ENCODE results near the gene ARHGEF18. TPM values are rescaled to one million over a fixed set of nuclear protein-coding genes. Genes with fewer than 3 reads are reported as not detected.

Gene ARHGEF18
- total and polyA plus RNA-seq, 2 donors (not counting 3 experiments of a cell fraction or from before 2014, with no cell fraction given), result 12.1 to 30.7 TPM

GRCh38 chr19:7336321-7336973 lies 12.3 kb upstream of the ARHGEF18 start:
- no peaks in the 10 kb centered on the region for H3K79me2 ChIP-seq (ENCODE audit: control insufficient read depth, insufficient read depth, low read length)
- H3K27ac ChIP-seq (ENCODE audit: insufficient read depth, low read depth, low read length), result no peak overlapping the region
- H3K4me1 ChIP-seq (ENCODE audit: control insufficient read depth, extremely low read depth, insufficient read depth, low read length), result no peaks in the 10 kb centered on the region
- no peak for DNase-seq (ENCODE audit: low read depth, low spot score)
- H3K9ac ChIP-seq (replicated peaks; ENCODE audit: extremely low read depth, insufficient read depth, low read length), result no peak overlapping the region
- dilution Hi-C loops (cut with MboI; ENCODE audit: extremely low pct_ligation_motif_present, low sequenced_read_pairs) (no loop called here), intact Hi-C loops (cut with micrococcal nuclease) (no loop called here)
- no peaks in the 10 kb centered on the region for H3K9me3 ChIP-seq (replicated peaks; ENCODE audit: control insufficient read depth, insufficient read depth, low read length)
- POLR2A ChIA-PET, result no interaction called here
- no peak overlapping the region for H3K4me3 ChIP-seq (replicated peaks in 1 of 3; ENCODE audit: insufficient read depth in 1 of 3, low read depth in 1 of 3, low read length in 3 of 3)
- no peak overlapping the region for H2AFZ ChIP-seq (ENCODE audit: low read depth, low read length)
- no peaks in the 10 kb centered on the region for H3K9me1 ChIP-seq (replicated peaks; ENCODE audit: control insufficient read depth, extremely low read depth, insufficient read depth, low read length)
- FAIRE-seq, result no peak
- H3K4me2 ChIP-seq (ENCODE audit: insufficient read depth, low read length), result no peak overlapping the region
- H4K20me1 ChIP-seq (replicated peaks; ENCODE audit: control insufficient read depth, extremely low read depth, insufficient read depth, low read length), result no peaks in the 10 kb centered on the region
- H3K36me3 ChIP-seq (ENCODE audit: control insufficient read depth in 2 of 2, extremely low read depth in 1 of 2, insufficient read depth in 2 of 2, low read length in 2 of 2), result no peaks in the 10 kb centered on the region
- CTCF ChIA-PET, result interaction anchor here (0.6 to 2.8 kb wide), 5 partner anchors 9 to 868 kb away, joined by 3 to 9 read pairs (median 4); no protein-coding TSS in a partner anchor
- H3K27me3 ChIP-seq (ENCODE audit: control insufficient read depth in 2 of 2, insufficient read depth in 2 of 2, low read length in 2 of 2), result no peaks in the 10 kb centered on the region
- TF ChIP-seq EZH2 (IDR thresholded peaks at IDR 0.05; ENCODE audit: borderline replicate concordance, low read depth, low read length, severe bottlenecking), result no peak
- TF ChIP-seq GATA2 (IDR thresholded peaks at IDR 0.05; ENCODE audit: insufficient read depth, insufficient read length, low read depth, low read length), result no peak
- TF ChIP-seq FOS (IDR thresholded peaks at IDR 0.05; ENCODE audit: borderline replicate concordance, insufficient read depth, low read length), result no peak
- TF ChIP-seq MYC (IDR thresholded peaks at IDR 0.05; ENCODE audit: low read depth, low read length), result no peak
- TF ChIP-seq JUN (IDR thresholded peaks at IDR 0.05; ENCODE audit: borderline replicate concordance, insufficient read depth, insufficient read length, low read depth), result no peak
- TF ChIP-seq POLR2AphosphoS5 (IDR thresholded peaks at IDR 0.05; ENCODE audit: insufficient read depth, low read depth, low read length), result no peak
- TF ChIP-seq POLR2A (IDR thresholded peaks at IDR 0.05; ENCODE audit: low read depth, low read length), result no peak
- TF ChIP-seq MAX (IDR thresholded peaks at IDR 0.05; ENCODE audit: insufficient read depth, insufficient read length), result no peak
- no peak for TF ChIP-seq CTCF (IDR thresholded peaks at IDR 0.05; ENCODE audit: extremely low read depth in 1 of 2, insufficient read depth in 1 of 2, low read depth in 1 of 2, low read length in 2 of 2)
- BruUV-seq (replicated peaks), result no TSS peak
